ENCODE results near the gene PABPN1L. TPM values are rescaled to one million over a fixed set of nuclear protein-coding genes. Genes with fewer than 3 reads are reported as not detected.

The PABPN1L gene
- total and polyA plus RNA-seq, 2 of the 4 experiments (the other 2 are of a cell fraction), result not detected

GRCh38 chr16:88835383-88835782 is 31.1 kb downstream of the PABPN1L start:
- Histone ChIP-seq H3K4me1 (ENCODE audit: control insufficient read depth, insufficient read depth, low read length) (peaks cover 4% of the 10 kb centered on the region; the same call in 1 of the 2 replicates), H4K20me1 (ENCODE audit: insufficient read depth, low read length) (peaks cover 4% of the 10 kb centered on the region; the same call in 1 of the 2 replicates), H4K8ac (ENCODE audit: low read depth in 2 of 2, low read length in 2 of 2) (no peak overlapping the region), H2AK9ac (replicated peaks; ENCODE audit: low read depth, low read length, poor library complexity) (no peak overlapping the region), H3K4me2 (ENCODE audit: low read depth, low read length) (no peak overlapping the region), H2BK5ac (ENCODE audit: low read depth, low read length, poor library complexity, severe bottlenecking) (no peak overlapping the region), H4K5ac (ENCODE audit: low read depth, low read length) (no peak overlapping the region), H3K14ac (replicated peaks; ENCODE audit: low read depth, low read length) (no peak overlapping the region), H3K27me3 (ENCODE audit: control insufficient read depth, insufficient read depth, low read length) (no peaks in the 10 kb centered on the region), H3K23ac (ENCODE audit: low read depth, low read length) (no peak overlapping the region), H2AFZ (replicated peaks; ENCODE audit: low read length, poor library complexity) (no peak overlapping the region), H3K4ac (ENCODE audit: low read depth, low read length) (no peak overlapping the region), H2BK20ac (ENCODE audit: low read depth, low read length) (no peak overlapping the region), H3K79me1 (ENCODE audit: low read depth in 1 of 2, low read length in 2 of 2) (no peaks in the 10 kb centered on the region), H3K9me3 (ENCODE audit: control insufficient read depth, insufficient read depth, low read length) (no peaks in the 10 kb centered on the region), H3K9ac (ENCODE audit: low read depth, low read length) (no peak overlapping the region), H2AK5ac (ENCODE audit: low read depth, low read length) (no peak overlapping the region), H3K4me3 (ENCODE audit: insufficient read depth, low read depth, low read length) (no peak overlapping the region), H3K56ac (ENCODE audit: extremely low read depth, insufficient read depth, low read length) (no peak overlapping the region), H3K9me1 (ENCODE audit: insufficient read depth, low read length) (no peaks in the 10 kb centered on the region), H2BK120ac (ENCODE audit: low read depth, low read length) (no peak overlapping the region), H3K27ac (ENCODE audit: insufficient read depth, low read length) (no peak overlapping the region), H4K91ac (ENCODE audit: insufficient read depth, low read depth, low read length) (no peak overlapping the region), H3K36me3 (ENCODE audit: control insufficient read depth, insufficient read depth, low read length) (peaks cover 29% of the 10 kb centered on the region), H3K18ac (ENCODE audit: low read depth, low read length) (no peak overlapping the region), H2BK15ac (ENCODE audit: low read depth, low read length) (no peak overlapping the region)
- intact Hi-C loops (cut with micrococcal nuclease), result no loop called here
- dilution Hi-C loops (cut with HindIII; ENCODE audit: low sequenced_read_pairs, unreplicated experiment), result no loop called here
- WGBS, 2 experiments (ENCODE audit: extremely low coverage in 2 of 2, insufficient read length in 1 of 2), result 95% methylated on average over 8 of the region's 11 CpGs; no CpG with 5 or more reads in 1 of the 2 experiments
- in situ Hi-C loops (cut with MboI; ENCODE audit: low sequenced_read_pairs), result no loop called here
- TF ChIP-seq USF2 (IDR thresholded peaks at IDR 0.05; ENCODE audit: low read depth, low read length) (no peak), MXI1 (IDR thresholded peaks at IDR 0.05; ENCODE audit: borderline replicate concordance, low read depth, low read length) (no peak), CTCF (conservative IDR thresholded peaks at IDR 0.05; ENCODE audit: low read depth, low read length) (no peak), CEBPB (IDR thresholded peaks at IDR 0.05; ENCODE audit: low read depth, low read length) (no peak), CHD1 (IDR thresholded peaks at IDR 0.05; ENCODE audit: low read depth, low read length) (no peak), MAFK (IDR thresholded peaks at IDR 0.05; ENCODE audit: low read depth, low read length) (no peak), BHLHE40 (IDR thresholded peaks at IDR 0.05; ENCODE audit: low read depth, low read length) (no peak), RAD21 (IDR thresholded peaks at IDR 0.05; ENCODE audit: low read length) (no peak), FOS (IDR thresholded peaks at IDR 0.05; ENCODE audit: low read depth, low read length) (no peak), POLR2A (IDR thresholded peaks at IDR 0.05; ENCODE audit: low read depth, low read length) (no peak), RFX5 (IDR thresholded peaks at IDR 0.05; ENCODE audit: low read depth, low read length) (no peak), RCOR1 (IDR thresholded peaks at IDR 0.05; ENCODE audit: insufficient replicate concordance, low read length) (no peak), SMC3 (IDR thresholded peaks at IDR 0.05; ENCODE audit: low read depth, low read length) (no peak), MAZ (IDR thresholded peaks at IDR 0.05; ENCODE audit: borderline replicate concordance, low read depth, low read length) (no peak), ELK1 (IDR thresholded peaks at IDR 0.05; ENCODE audit: borderline replicate concordance, low read depth, low read length) (no peak), NFE2L2 (IDR thresholded peaks at IDR 0.05; ENCODE audit: low read depth, low read length) (no peak)
- no peak for ATAC-seq (ENCODE audit: low read depth)
- ChIA-PET POLR2A (ENCODE audit: unreplicated experiment) (no interaction called here), CTCF (no interaction called here)
- no TSS peak for BruUV-seq (replicated peaks)
- no peak for DNase-seq

Measured in IMR-90 (cell line).